GM21786 (cell line): ENCODE results near the gene NIP7.

ENCODE experiments used
- ATAC-seq: cut with Tn5 transposase; IDR thresholded peaks from one replicate; pipeline ENCODE4 v1.9.1; 2021; ENCODE audit not compliant: unreplicated experiment

The NIP7 gene

DNA sequence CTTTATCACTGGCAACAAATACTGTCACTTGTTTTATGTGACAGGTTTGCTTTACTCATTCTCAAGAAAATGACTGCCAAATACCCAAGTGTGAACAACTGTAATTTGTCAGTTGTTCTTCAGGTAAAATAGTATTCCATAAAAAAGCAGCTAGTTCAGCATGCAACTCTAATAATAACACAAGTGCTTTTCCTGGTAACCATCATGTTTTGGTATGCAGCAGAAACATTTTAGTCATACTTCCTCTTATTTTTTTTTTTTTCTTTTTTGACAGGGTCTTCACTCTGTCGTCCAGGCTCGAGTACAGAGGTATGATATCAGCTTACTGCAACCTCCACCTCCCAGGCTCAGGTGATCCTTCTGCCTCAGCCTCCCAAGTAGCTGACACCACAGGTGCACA, 41.7 kb downstream of the NIP7 start:
- ATAC-seq = no peak

DNA sequence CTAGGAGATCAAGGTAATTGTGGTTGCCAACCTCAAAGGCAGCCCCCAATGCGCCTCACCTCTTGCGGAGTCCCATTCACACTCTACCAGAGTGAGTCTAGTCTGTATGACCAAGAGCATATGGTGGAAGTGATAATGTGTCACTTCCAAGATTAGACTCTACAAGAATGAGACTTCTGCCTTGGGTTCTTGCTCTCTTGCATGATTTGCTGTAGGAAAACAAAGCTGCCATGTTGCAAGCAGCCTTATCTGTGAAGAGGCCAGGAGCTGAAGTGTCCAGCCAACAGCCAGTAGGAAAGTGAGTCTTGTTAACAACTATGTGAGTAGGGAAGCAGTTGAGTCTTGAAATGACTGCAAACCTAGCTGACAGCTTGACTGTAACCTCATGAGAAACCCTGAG, 42.8 kb downstream of the NIP7 start:
- no peak for ATAC-seq

DNA sequence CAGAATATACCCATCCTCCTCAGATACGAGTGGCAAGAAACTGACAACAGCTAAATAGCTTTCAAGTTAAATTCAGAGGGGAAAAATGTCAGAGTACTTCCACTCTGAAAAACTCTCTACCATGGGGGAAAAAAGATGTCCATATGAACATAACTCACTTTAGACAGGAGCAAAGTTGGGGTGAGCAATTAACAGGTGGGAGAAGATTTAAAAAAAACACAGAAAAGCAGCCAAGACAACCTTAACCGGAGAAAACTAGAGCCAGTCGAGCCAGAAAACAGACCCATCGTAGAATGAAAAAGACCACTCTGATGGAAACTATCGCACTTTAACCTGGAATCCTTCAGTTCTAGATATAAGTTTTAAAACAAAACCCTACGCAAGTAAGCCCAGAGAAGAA, 45.4 kb downstream of the NIP7 start:
- ATAC-seq = no peak

DNA sequence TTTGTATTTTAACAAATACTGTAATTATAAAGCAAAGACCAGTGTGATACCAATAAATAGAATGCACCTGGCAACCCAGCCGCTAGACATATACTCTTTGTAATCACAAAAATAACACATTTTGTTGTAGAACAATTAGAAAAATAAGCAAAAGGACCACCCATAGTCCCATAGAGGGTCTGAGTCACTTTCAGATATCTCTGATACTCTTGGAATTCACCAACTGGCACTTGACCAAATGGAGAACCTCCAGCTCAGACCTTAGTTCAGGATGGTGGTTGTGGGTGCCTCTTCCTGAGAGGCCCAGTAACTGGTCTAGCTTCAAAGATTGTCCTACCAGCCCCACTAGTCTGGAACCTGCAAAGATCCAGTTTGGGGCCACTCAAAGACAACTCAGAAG, 47.0 kb downstream of the NIP7 start:
- ATAC-seq = no peak
